K562 (cell line): ENCODE data around the gene RHOC. TPM values are rescaled to one million over a fixed set of nuclear protein-coding genes. Genes with fewer than 3 reads are reported as not detected.

ENCODE experiments used
- ARID1B ChIP-seq: fragments of 450-650 bp; IDR thresholded peaks from 2 replicates; pipeline ENCODE4 v1.6.1; 2016; ENCODE audit warnings: antibody characterized with exemption, mild to moderate bottlenecking, inconsistent platforms
- CBFA2T2 ChIP-seq: fragments of 450-650 bp; conservative IDR thresholded peaks from 2 replicates; pipeline ENCODE4 v1.6.1; 2017; ENCODE audit warnings: mild to moderate bottlenecking
- CEBPB ChIP-seq: fragments of 450-650 bp; IDR thresholded peaks from 2 replicates; pipeline ENCODE4 v1.6.1; 2016; ENCODE audit warnings: missing genetic modification characterization, missing compliant biosample characterization
- DACH1 ChIP-seq: fragments of 450-650 bp; IDR thresholded peaks from 2 replicates; pipeline ENCODE4 v1.6.1; 2018; ENCODE audit not compliant: partially characterized antibody
- EP300 ChIP-seq: IDR thresholded peaks from 2 replicates; pipeline ENCODE4 v1.6.1; 2012; ENCODE audit warnings: low read length, improper control_type of control experiment
- GTF2F1 ChIP-seq: IDR thresholded peaks from 2 replicates; pipeline ENCODE4 v1.6.1; 2011; ENCODE audit warnings: low read depth, low read length, improper control_type of control experiment
- HDAC2 ChIP-seq: fragments of 450-650 bp; IDR thresholded peaks from 2 replicates; pipeline ENCODE4 v1.6.1; 2016; ENCODE audit warnings: mild to moderate bottlenecking
- IRF2 ChIP-seq: sonication (generic); formaldehyde crosslinking; IDR thresholded peaks from 2 replicates; pipeline ENCODE4 v1.8.1; 2022; ENCODE audit warnings: mild to moderate bottlenecking, missing genetic modification reagents
- KLF6 ChIP-seq: fragments of 250-450 bp; sonication (Bioruptor Pico); IDR thresholded peaks from 2 replicates; pipeline ENCODE4 v1.4.0; 2020; ENCODE audit warnings: mild to moderate bottlenecking, moderate library complexity, borderline replicate concordance
- MAFG ChIP-seq: fragments of 450-650 bp; conservative IDR thresholded peaks from 2 replicates; pipeline ENCODE4 v1.6.1; 2016; ENCODE audit warnings: missing genetic modification characterization, missing compliant biosample characterization
- MCM2 ChIP-seq: fragments of 450-650 bp; IDR thresholded peaks from 2 replicates; pipeline ENCODE4 v1.6.1; 2017; ENCODE audit warnings: low read depth, mild to moderate bottlenecking
- MXI1 ChIP-seq: IDR thresholded peaks from 2 replicates; pipeline ENCODE4 v1.6.1; 2011; ENCODE audit warnings: low read depth, mild to moderate bottlenecking, improper control_type of control experiment, low read length
- NR1H2 ChIP-seq: sonication (generic); formaldehyde crosslinking; IDR thresholded peaks from 2 replicates; pipeline ENCODE4 v1.4.0; 2020; ENCODE audit warnings: mild to moderate bottlenecking, missing genetic modification reagents
- PPARD ChIP-seq: fragments of 250-450 bp; sonication (Bioruptor Pico); IDR thresholded peaks from 2 replicates; pipeline ENCODE4 v1.8.0; 2022; ENCODE audit warnings: inconsistent platforms, mild to moderate bottlenecking, moderate library complexity
- SREBF1 ChIP-seq: fragments of 150-350 bp; IDR thresholded peaks from 2 replicates; pipeline ENCODE4 v1.6.1; 2014; ENCODE audit warnings: antibody characterized with exemption, low read depth, low read length, borderline replicate concordance
- ZNF431 ChIP-seq: sonication (generic); formaldehyde crosslinking; IDR thresholded peaks from 2 replicates; pipeline ENCODE4 v1.8.0; 2022; ENCODE audit warnings: mild to moderate bottlenecking, missing genetic modification reagents
- polyA plus RNA-seq, 8 experiments: library from polyadenylated mRNA; depleted of rRNA in 4 of 8; stranded (reverse) in 5 of 8; unstranded in 3 of 8; fragments of >200 nt; fragmentation: Nextera tagmentation in 2 of 8; fragmentation: Illumina TruSeq in 1 of 8; extraction: Ambion mirVana in 2 of 8; extraction: Trizol in 1 of 8; gene quantifications; 2 replicates each; pipeline versions ENCODE4 v1.2.1 to v1.2.3, GENCODE V29; 2011 to 2014; ENCODE audit warnings: inconsistent platforms in 1 of 8, missing spikeins in 1 of 8
- total RNA-seq, 7 experiments: library from RNA; depleted of rRNA in 6 of 7; stranded (reverse); fragments of >200 nt in 6 of 7; fragmentation: Illumina TruSeq in 2 of 7; extraction: Trizol in 2 of 7; gene quantifications; 2 replicates each; pipeline versions ENCODE4 v1.2.1 to v1.2.3, GENCODE V29; 2011 to 2021; ENCODE audit warnings: low replicate concordance in 1 of 7
- TF ChIP-seq, protein P1 (sequence below): sonication (generic); formaldehyde crosslinking; IDR thresholded peaks from 2 replicates; pipeline ENCODE4 v1.9.0; 2022; ENCODE audit warnings: mild to moderate bottlenecking, missing genetic modification reagents
- TF ChIP-seq, protein P2 (sequence below): fragments of 450-650 bp; IDR thresholded peaks from 2 replicates; pipeline ENCODE4 v1.6.1; 2016; ENCODE audit warnings: borderline replicate concordance
- TF ChIP-seq, protein P3 (sequence below): fragments of 250-450 bp; sonication (Bioruptor Pico); IDR thresholded peaks from 2 replicates; pipeline ENCODE4 v1.5.0; 2021; ENCODE audit warnings: mild to moderate bottlenecking, borderline replicate concordance
- TF ChIP-seq, protein P4 (sequence below): IDR thresholded peaks from 3 replicates; pipeline ENCODE4 v1.6.1; 2011; ENCODE audit warnings: borderline replicate concordance, mild to moderate bottlenecking, moderate library complexity; ENCODE audit not compliant: insufficient read length; ENCODE audit errors: extremely low read depth

Gene RHOC
- total and polyA plus RNA-seq, 9 of the 15 experiments (the other 6 are each of a cell fraction or from before 2014, with no cell fraction given) = 35.2 to 364 (median 204) TPM

DNA sequence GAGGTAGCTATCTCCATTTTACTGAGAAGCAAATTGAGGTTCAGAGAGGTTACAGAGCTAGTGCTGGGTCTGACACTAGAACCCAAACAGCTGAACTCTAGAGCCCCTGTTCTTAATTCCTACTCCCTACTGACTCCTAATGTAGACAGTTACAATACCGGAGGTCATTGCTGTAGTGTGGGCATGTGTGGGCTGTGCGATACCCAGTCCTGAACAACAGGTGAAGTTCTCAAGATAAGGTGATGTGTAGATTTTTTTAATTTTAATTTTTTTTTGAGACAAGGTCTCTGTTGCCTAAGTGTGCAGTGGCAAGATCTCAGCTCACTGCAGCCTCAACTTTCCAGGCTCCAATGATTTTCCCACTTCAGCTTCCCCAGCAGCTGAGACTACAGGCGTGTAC, 1.6 kb upstream of the RHOC start (continued):
- TF ChIP-seq GTF2F1 = no peak
- TF ChIP-seq, protein P1, sequence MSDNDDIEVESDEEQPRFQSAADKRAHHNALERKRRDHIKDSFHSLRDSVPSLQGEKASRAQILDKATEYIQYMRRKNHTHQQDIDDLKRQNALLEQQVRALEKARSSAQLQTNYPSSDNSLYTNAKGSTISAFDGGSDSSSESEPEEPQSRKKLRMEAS = no peak
- TF ChIP-seq HDAC2 = no peak
- no peak for TF ChIP-seq NR1H2 (CRISPR knock-in tag)
- no peak for TF ChIP-seq MCM2
- 0 out of 2 replicates have a peak, but pooled peaks have one; percentile 16 for TF ChIP-seq CBFA2T2
- no peak for TF ChIP-seq EP300
- peak; percentile 37; the same call in 1 of the 2 replicates for TF ChIP-seq ARID1B
- TF ChIP-seq, protein P2, sequence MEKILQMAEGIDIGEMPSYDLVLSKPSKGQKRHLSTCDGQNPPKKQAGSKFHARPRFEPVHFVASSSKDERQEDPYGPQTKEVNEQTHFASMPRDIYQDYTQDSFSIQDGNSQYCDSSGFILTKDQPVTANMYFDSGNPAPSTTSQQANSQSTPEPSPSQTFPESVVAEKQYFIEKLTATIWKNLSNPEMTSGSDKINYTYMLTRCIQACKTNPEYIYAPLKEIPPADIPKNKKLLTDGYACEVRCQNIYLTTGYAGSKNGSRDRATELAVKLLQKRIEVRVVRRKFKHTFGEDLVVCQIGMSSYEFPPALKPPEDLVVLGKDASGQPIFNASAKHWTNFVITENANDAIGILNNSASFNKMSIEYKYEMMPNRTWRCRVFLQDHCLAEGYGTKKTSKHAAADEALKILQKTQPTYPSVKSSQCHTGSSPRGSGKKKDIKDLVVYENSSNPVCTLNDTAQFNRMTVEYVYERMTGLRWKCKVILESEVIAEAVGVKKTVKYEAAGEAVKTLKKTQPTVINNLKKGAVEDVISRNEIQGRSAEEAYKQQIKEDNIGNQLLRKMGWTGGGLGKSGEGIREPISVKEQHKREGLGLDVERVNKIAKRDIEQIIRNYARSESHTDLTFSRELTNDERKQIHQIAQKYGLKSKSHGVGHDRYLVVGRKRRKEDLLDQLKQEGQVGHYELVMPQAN = no peak
- TF ChIP-seq SREBF1 = no peak
- no peak for TF ChIP-seq CEBPB (tag)
- no peak for TF ChIP-seq KLF6 (CRISPR knock-in tag)
- TF ChIP-seq, protein P3, sequence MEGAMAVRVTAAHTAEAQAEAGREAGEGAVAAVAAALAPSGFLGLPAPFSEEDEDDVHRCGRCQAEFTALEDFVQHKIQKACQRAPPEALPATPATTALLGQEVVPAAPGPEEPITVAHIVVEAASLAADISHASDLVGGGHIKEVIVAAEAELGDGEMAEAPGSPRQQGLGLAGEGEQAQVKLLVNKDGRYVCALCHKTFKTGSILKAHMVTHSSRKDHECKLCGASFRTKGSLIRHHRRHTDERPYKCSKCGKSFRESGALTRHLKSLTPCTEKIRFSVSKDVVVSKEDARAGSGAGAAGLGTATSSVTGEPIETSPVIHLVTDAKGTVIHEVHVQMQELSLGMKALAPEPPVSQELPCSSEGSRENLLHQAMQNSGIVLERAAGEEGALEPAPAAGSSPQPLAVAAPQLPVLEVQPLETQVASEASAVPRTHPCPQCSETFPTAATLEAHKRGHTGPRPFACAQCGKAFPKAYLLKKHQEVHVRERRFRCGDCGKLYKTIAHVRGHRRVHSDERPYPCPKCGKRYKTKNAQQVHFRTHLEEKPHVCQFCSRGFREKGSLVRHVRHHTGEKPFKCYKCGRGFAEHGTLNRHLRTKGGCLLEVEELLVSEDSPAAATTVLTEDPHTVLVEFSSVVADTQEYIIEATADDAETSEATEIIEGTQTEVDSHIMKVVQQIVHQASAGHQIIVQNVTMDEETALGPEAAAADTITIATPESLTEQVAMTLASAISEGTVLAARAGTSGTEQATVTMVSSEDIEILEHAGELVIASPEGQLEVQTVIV (CRISPR knock-in tag) = no peak
- TF ChIP-seq, protein P4, sequence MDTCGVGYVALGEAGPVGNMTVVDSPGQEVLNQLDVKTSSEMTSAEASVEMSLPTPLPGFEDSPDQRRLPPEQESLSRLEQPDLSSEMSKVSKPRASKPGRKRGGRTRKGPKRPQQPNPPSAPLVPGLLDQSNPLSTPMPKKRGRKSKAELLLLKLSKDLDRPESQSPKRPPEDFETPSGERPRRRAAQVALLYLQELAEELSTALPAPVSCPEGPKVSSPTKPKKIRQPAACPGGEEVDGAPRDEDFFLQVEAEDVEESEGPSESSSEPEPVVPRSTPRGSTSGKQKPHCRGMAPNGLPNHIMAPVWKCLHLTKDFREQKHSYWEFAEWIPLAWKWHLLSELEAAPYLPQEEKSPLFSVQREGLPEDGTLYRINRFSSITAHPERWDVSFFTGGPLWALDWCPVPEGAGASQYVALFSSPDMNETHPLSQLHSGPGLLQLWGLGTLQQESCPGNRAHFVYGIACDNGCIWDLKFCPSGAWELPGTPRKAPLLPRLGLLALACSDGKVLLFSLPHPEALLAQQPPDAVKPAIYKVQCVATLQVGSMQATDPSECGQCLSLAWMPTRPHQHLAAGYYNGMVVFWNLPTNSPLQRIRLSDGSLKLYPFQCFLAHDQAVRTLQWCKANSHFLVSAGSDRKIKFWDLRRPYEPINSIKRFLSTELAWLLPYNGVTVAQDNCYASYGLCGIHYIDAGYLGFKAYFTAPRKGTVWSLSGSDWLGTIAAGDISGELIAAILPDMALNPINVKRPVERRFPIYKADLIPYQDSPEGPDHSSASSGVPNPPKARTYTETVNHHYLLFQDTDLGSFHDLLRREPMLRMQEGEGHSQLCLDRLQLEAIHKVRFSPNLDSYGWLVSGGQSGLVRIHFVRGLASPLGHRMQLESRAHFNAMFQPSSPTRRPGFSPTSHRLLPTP = no peak
- no peak for TF ChIP-seq IRF2 (CRISPR knock-in tag)
- no peak for TF ChIP-seq MAFG (tag)
- TF ChIP-seq DACH1 = no peak
- no peak for TF ChIP-seq PPARD
- no peak for TF ChIP-seq ZNF431
- TF ChIP-seq MXI1 = no peak
